ENCODE data around the gene SLAMF9. TPM values are rescaled to one million over a fixed set of nuclear protein-coding genes. Genes with fewer than 3 reads are reported as not detected.

The SLAMF9 gene
- total RNA-seq, 1 donor from 2014 or later, result not detected

GRCh38 chr1:159932296-159933285 is 21.4 kb downstream of the SLAMF9 start:
- H3K27ac Mint-ChIP-seq (ENCODE audit: unreplicated experiment), result no peak overlapping the region
- H3K27me3 Mint-ChIP-seq (ENCODE audit: unreplicated experiment), result peaks cover 9% of the 10 kb centered on the region
- no peak overlapping the region for H3K4me3 Mint-ChIP-seq (ENCODE audit: unreplicated experiment)
- H3K4me1 Mint-ChIP-seq (ENCODE audit: unreplicated experiment), result no peaks in the 10 kb centered on the region
- DNase-seq (ENCODE audit: extremely low spot score, unreplicated experiment), result no peak
- TF ChIP-seq, protein P1, sequence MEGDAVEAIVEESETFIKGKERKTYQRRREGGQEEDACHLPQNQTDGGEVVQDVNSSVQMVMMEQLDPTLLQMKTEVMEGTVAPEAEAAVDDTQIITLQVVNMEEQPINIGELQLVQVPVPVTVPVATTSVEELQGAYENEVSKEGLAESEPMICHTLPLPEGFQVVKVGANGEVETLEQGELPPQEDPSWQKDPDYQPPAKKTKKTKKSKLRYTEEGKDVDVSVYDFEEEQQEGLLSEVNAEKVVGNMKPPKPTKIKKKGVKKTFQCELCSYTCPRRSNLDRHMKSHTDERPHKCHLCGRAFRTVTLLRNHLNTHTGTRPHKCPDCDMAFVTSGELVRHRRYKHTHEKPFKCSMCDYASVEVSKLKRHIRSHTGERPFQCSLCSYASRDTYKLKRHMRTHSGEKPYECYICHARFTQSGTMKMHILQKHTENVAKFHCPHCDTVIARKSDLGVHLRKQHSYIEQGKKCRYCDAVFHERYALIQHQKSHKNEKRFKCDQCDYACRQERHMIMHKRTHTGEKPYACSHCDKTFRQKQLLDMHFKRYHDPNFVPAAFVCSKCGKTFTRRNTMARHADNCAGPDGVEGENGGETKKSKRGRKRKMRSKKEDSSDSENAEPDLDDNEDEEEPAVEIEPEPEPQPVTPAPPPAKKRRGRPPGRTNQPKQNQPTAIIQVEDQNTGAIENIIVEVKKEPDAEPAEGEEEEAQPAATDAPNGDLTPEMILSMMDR (IDR thresholded peaks at IDR 0.05), result no peak
- H3K9me3 Mint-ChIP-seq (ENCODE audit: unreplicated experiment), result no peaks in the 10 kb centered on the region
- H3K36me3 Mint-ChIP-seq (ENCODE audit: unreplicated experiment), result no peaks in the 10 kb centered on the region

- Mint-ChIP-seq H3K36me3 (ENCODE audit: unreplicated experiment) (no peaks in the 10 kb centered on the region), H3K27me3 (ENCODE audit: unreplicated experiment) (peaks cover 9% of the 10 kb centered on the region), H3K27ac (ENCODE audit: unreplicated experiment) (no peak overlapping the region), H3K4me3 (ENCODE audit: unreplicated experiment) (no peak overlapping the region), H3K9me3 (ENCODE audit: unreplicated experiment) (no peaks in the 10 kb centered on the region), H3K4me1 (ENCODE audit: unreplicated experiment) (no peaks in the 10 kb centered on the region)
- TF ChIP-seq, protein P1 (IDR thresholded peaks at IDR 0.05), result no peak
- no peak for DNase-seq (ENCODE audit: extremely low spot score, unreplicated experiment)
These were observed 22.3 kb downstream of the SLAMF9 start for GRCh38 chr1:159931795-159932173.

DNA sequence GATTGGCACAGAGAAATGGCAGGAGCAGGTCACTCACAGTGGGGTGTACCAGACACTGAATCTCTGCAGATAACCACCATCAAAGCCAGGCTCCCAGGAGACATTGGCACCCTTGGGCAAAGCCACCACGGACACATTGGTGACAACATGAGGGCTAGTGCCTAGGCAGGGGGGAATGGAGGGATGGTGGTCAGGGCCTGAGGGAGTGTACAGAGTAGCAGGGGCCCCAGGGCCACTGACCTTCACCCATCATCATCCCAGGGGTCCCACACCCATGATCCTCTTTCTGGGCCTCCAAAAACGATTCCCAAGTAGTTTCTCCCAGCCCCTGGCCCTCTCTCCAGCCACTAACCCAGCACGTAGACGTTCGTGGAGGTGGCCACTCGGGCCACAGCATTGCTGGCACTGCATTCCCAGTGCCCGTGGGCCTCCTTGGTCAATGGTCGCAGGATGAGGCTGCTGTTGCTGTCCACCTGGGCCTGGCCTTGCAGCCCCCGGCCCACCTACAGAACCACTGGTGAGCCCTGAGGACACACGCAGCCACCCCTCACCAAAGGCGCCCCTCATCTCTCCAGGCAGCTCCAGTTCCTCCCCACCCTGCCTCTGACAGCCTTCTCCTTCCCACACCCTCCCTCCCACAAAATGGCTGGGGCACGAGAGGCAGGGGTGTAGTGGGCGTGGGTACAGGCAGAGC is 22.8 kb downstream of the SLAMF9 start:
- H3K27ac Mint-ChIP-seq (ENCODE audit: unreplicated experiment), result no peak overlapping the region
- peaks cover 1% of the 10 kb centered on the region for H3K4me1 Mint-ChIP-seq (ENCODE audit: unreplicated experiment)
- DNase-seq (ENCODE audit: extremely low spot score, unreplicated experiment), result no peak
- H3K4me3 Mint-ChIP-seq (ENCODE audit: unreplicated experiment), result no peak overlapping the region
- no peaks in the 10 kb centered on the region for H3K9me3 Mint-ChIP-seq (ENCODE audit: unreplicated experiment)
- TF ChIP-seq, protein P1 (IDR thresholded peaks at IDR 0.05), result no peak
- H3K36me3 Mint-ChIP-seq (ENCODE audit: unreplicated experiment), result no peaks in the 10 kb centered on the region
- H3K27me3 Mint-ChIP-seq (ENCODE audit: unreplicated experiment), result peaks cover 9% of the 10 kb centered on the region

DNA sequence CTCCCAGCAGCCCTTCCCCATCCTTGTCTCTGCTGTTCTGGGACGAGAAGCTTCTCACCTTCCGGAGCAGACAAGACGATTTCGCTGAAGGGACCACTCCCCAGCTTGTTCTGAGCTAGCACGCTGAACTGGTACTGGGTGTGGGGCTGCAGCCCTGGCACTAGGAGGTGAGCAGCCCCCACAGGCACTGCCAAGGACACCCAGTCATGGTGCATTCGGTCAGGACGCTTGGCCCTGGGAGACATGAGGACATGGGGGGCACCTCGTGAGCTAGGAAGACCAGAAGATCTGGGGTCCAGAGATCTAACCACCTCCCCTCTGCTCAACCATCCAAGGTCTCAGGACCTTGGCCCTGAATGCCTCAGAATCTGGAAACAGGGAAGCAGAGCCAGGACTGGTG is 23.4 kb downstream of the SLAMF9 start:
- Mint-ChIP-seq H3K27ac (ENCODE audit: unreplicated experiment) (no peak overlapping the region), H3K27me3 (ENCODE audit: unreplicated experiment) (peaks cover 9% of the 10 kb centered on the region), H3K9me3 (ENCODE audit: unreplicated experiment) (no peaks in the 10 kb centered on the region), H3K4me3 (ENCODE audit: unreplicated experiment) (no peak overlapping the region), H3K36me3 (ENCODE audit: unreplicated experiment) (no peaks in the 10 kb centered on the region), H3K4me1 (ENCODE audit: unreplicated experiment) (peaks cover 7% of the 10 kb centered on the region)
- no peak for DNase-seq (ENCODE audit: extremely low spot score, unreplicated experiment)
- TF ChIP-seq, protein P1 (IDR thresholded peaks at IDR 0.05), result no peak

DNA sequence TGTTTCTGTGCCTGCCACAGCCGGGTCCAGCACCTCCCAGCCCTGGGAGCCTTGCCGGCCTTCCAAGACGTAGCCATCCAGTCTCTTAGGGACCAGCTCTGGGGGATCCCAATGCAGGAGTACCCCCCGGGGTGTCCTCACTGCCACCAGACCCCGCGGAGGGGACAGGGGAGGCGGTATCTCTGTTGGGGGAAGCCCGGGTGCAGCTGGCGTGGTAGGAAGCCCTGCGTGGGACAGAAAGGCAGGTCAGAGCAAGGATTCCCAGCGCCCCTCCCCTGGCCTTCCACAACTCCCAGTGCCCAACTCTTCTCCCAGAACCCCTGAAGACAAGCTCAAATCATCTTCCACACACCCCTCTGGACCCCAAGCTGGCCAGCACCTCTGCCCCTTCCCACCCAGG is 23.8 kb downstream of the SLAMF9 start:
- peaks cover 11% of the 10 kb centered on the region for H3K4me1 Mint-ChIP-seq (ENCODE audit: unreplicated experiment)
- TF ChIP-seq, protein P1 (IDR thresholded peaks at IDR 0.05), result no peak
- DNase-seq (ENCODE audit: extremely low spot score, unreplicated experiment), result no peak
- H3K27ac Mint-ChIP-seq (ENCODE audit: unreplicated experiment), result no peak overlapping the region
- H3K27me3 Mint-ChIP-seq (ENCODE audit: unreplicated experiment), result peaks cover 5% of the 10 kb centered on the region
- H3K4me3 Mint-ChIP-seq (ENCODE audit: unreplicated experiment), result no peak overlapping the region
- H3K36me3 Mint-ChIP-seq (ENCODE audit: unreplicated experiment), result no peaks in the 10 kb centered on the region
- no peaks in the 10 kb centered on the region for H3K9me3 Mint-ChIP-seq (ENCODE audit: unreplicated experiment)
